GM12878 (cell line): Measurements from ENCODE around the gene HMX2. TPM values are rescaled to one million over a fixed set of nuclear protein-coding genes. Genes with fewer than 3 reads are reported as not detected.

ENCODE experiments used
- ATAC-seq: fragments of 200-7000 bp; cut with Tn5 transposase; 3 replicates; pipeline ENCODE4 v1.9.1; 2020; ENCODE audit warnings: mild to moderate bottlenecking, moderate library complexity
- BruUV-seq: library from RNA; stranded (reverse); fragments of 400-500 nt; replicated peaks from 2 replicates; lab custom pipeline; 2021; lab: Mats Ljungman, UMichigan
- CTCF ChIA-PET: fragments of 300-600 bp; sonication (Branson Sonifier 250); formaldehyde crosslinking; extraction: SDS; loops from one replicate; lab custom pipeline; 2021; ENCODE audit warnings: inconsistent platforms; lab: Yijun Ruan, JAX
- POLR2A ChIA-PET: fragments of 350-600 bp; formaldehyde crosslinking; extraction: SDS; loops from one replicate; lab custom pipeline; 2021; ENCODE audit warnings: inconsistent platforms; lab: Charles Lee
- RAD21 ChIA-PET: fragments of 300-600 bp; sonication (Branson Sonifier 250); formaldehyde crosslinking; loops from one replicate; lab custom pipeline; 2023; ENCODE audit warnings: antibody characterized with exemption; ENCODE audit not compliant: unreplicated experiment; lab: Charles Lee
- SMC1A ChIA-PET: fragments of 300-600 bp; sonication (Branson Sonifier 250); formaldehyde crosslinking; loops from one replicate; lab custom pipeline; 2023; ENCODE audit not compliant: unreplicated experiment, uncharacterized antibody; lab: Charles Lee
- DNase-seq: peaks from one replicate; pipeline ENCODE4 v3.0.0-alpha.2; 2011; ENCODE audit warnings: low read depth, low spot score
- FAIRE-seq: peaks from 3 replicates; lab custom pipeline; 2011; peaks lifted over from hg19 to GRCh38; lab: Jason Lieb, UNC
- H2AFZ ChIP-seq: 2 replicates; pipeline ENCODE4 v1.6.0; 2011; ENCODE audit warnings: low read depth, low read length, control low read depth; ENCODE audit not compliant: control insufficient read depth
- H3K27ac ChIP-seq: 2 replicates; pipeline ENCODE4 v1.5.1; 2011; ENCODE audit warnings: control low read depth; ENCODE audit not compliant: control insufficient read depth, insufficient read depth
- H3K27me3 ChIP-seq, 2 experiments: replicated peaks in 1 of 2; 2 replicates each; pipeline versions ENCODE4 v1.6.0 to v1.6.1; 2011; ENCODE audit warnings: low read length in 1 of 2; ENCODE audit not compliant: control insufficient read depth in 2 of 2, insufficient read depth in 2 of 2
- H3K36me3 ChIP-seq, 2 experiments: 2 replicates each; pipeline ENCODE4 v1.5.1; 2011; ENCODE audit warnings: low read length in 1 of 2; ENCODE audit not compliant: control insufficient read depth in 2 of 2, insufficient read depth in 2 of 2
- H3K4me1 ChIP-seq: 2 replicates; pipeline ENCODE4 v1.6.1; 2011; ENCODE audit warnings: mild to moderate bottlenecking, low read length, moderate library complexity, mixed read lengths; ENCODE audit not compliant: control insufficient read depth, insufficient read depth
- H3K4me2 ChIP-seq: 2 replicates; pipeline ENCODE4 v1.6.0; 2011; ENCODE audit warnings: control low read depth; ENCODE audit not compliant: control insufficient read depth, insufficient read depth
- H3K4me3 ChIP-seq: fragments of 200-600 bp; sonication (generic); 2 replicates; pipeline ENCODE4 v1.5.1; 2016
- H3K79me2 ChIP-seq: 2 replicates; pipeline ENCODE4 v1.6.0; 2011; ENCODE audit warnings: low read length; ENCODE audit not compliant: control insufficient read depth, insufficient read depth
- H3K9ac ChIP-seq: 2 replicates; pipeline ENCODE4 v1.8.0; 2011; ENCODE audit warnings: low read length, control low read depth, mixed read lengths; ENCODE audit not compliant: control insufficient read depth, insufficient read depth
- H3K9me3 ChIP-seq: replicated peaks from 3 replicates; pipeline ENCODE4 v1.5.1; 2011; ENCODE audit warnings: mild to moderate bottlenecking, low read length; ENCODE audit not compliant: control insufficient read depth, insufficient read depth
- H4K20me1 ChIP-seq: 2 replicates; pipeline ENCODE4 v1.6.0; 2011; ENCODE audit not compliant: control insufficient read depth, insufficient read depth
- CBX5 ChIP-seq: sonication (generic); IDR thresholded peaks from 2 replicates; pipeline ENCODE4 v1.6.1; 2016; ENCODE audit warnings: low read depth, moderate library complexity, mild to moderate bottlenecking, inconsistent platforms
- HDAC6 ChIP-seq: fragments of 200-600 bp; sonication (generic); IDR thresholded peaks from one replicate; pipeline ENCODE4 v1.8.0; 2017; ENCODE audit warnings: antibody characterized with exemption; ENCODE audit not compliant: unreplicated experiment
- RUNX3 ChIP-seq: IDR thresholded peaks from 2 replicates; pipeline ENCODE4 v1.6.1; 2012; ENCODE audit warnings: low read length, inconsistent platforms
- YY1 ChIP-seq: IDR thresholded peaks from 2 replicates; pipeline ENCODE4 v1.6.1; 2011; ENCODE audit warnings: low read depth, mild to moderate bottlenecking, low read length
- WGBS: methylation state at CpG from one replicate; pipeline ENCODE4 v1.1.6; 2016; ENCODE audit warnings: low lambda C conversion rate; ENCODE audit not compliant: insufficient replicate concordance, insufficient coverage; ENCODE audit errors: missing lambda C conversion rate; 5-methylcytosine and 5-hydroxymethylcytosine counted together
- in situ Hi-C: fragments of 300-500 bp; cut with MboI; formaldehyde crosslinking; loops from 9 replicates; pipeline ENCODE4 v1.14.3; 2018; ENCODE audit warnings: mixed read lengths
- intact Hi-C: fragments of 100-400 bp; cut with micrococcal nuclease; formaldehyde crosslinking; loops from one replicate; pipeline ENCODE4 v1.14.2; 2022; ENCODE audit not compliant: unreplicated experiment
- polyA plus RNA-seq, 11 experiments: library from polyadenylated mRNA; depleted of rRNA in 4 of 11; unstranded in 6 of 11; stranded (reverse) in 5 of 11; fragments of >200 nt; fragmentation: Nextera tagmentation in 4 of 11; fragmentation: Illumina TruSeq in 1 of 11; extraction: Ambion mirVana in 4 of 11; extraction: Trizol in 1 of 11; gene quantifications; 1 replicate in 1 of 11; 2 replicates in 10 of 11; pipeline versions ENCODE4 v1.2.1 to v1.2.3, GENCODE V29; 2011 to 2016; ENCODE audit warnings: inconsistent platforms in 2 of 11, missing spikeins in 2 of 11, low read depth in 1 of 11
- total RNA-seq, 4 experiments: library from RNA; depleted of rRNA in 3 of 4; stranded (reverse); fragments of >200 nt in 3 of 4; fragmentation: Illumina TruSeq in 1 of 4; extraction: Trizol in 1 of 4; gene quantifications; 2 replicates each; pipeline versions ENCODE4 v1.2.1 to v1.2.3, GENCODE V29; 2013 to 2021

HMX2 gene
- total and polyA plus RNA-seq, 10 of the 15 experiments (the other 5 are each of a cell fraction or from before 2014, with no cell fraction given), result 1.4 to 31.3 (median 16.8) TPM; not detected in 1

DNA sequence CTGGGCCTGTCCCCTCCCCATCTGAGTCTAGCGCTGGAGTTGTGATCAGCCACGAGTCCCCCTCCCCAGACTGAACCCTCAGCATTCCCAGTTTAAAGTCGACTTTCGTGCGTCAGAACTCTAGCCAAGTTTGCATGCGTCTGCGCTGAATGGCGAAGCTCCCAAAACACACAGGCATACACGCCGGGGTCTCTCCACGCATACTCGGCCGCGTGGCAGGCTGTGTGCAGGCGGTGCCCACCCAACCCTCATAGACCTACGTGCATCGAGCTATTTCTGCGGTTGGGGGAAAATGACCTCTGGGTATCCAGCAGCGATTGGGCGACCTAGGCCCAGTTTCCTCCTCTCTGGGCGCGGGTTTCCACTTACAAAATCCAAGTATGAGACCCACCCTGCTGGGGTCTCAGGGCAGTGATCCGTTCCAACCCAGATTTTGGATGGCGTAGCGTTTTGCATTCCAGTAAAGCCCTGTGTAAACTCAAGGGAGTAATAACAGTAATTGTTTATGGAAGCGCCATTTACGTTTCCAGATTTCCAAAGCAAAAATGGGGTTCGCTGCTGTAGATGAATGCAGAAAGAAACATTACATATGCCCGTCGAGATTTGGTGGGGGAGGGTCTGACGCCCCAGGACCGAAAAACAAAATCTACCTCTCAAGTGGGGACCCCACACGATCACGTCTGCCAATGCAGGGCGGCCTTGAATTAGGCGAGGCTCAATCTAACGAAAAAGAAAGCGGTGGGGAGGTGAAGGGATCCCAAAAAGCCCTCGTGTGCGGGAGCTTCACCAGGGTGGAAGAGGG is 14.2 kb upstream of the HMX2 start:
- no TSS peak for BruUV-seq
- peak overlapping the region; percentile 76; the same call in 1 of the 2 replicates for H2AFZ ChIP-seq
- H3K9me3 ChIP-seq, result no peaks in the 10 kb centered on the region; the same call in 2 of the 3 replicates
- H3K36me3 ChIP-seq, result no peaks in the 10 kb centered on the region; a peak in 1 of 4 replicates
- ChIA-PET CTCF (interaction anchor here (0.6 to 4.3 kb wide), 16 partner anchors 10 to 424 kb away, joined by 3 to 33 read pairs (median 3); partner anchors contain the start of gene BUB3), SMC1A (interaction anchor here (0.9 to 3.0 kb wide), 6 partner anchors 246 to 425 kb away, joined by 3 to 11 read pairs (median 4); no protein-coding TSS in a partner anchor), RAD21 (interaction anchor here (0.7 to 2.1 kb wide), 2 partner anchors 79 to 424 kb away, joined by 3 to 20 read pairs; no protein-coding TSS in a partner anchor)
- DNase-seq, result no peak
- peaks cover 7% of the 10 kb centered on the region for H3K4me1 ChIP-seq
- peak overlapping the region; percentile 13; the same call in 1 of the 2 replicates for H3K9ac ChIP-seq
- no peak overlapping the region for H3K27ac ChIP-seq
- WGBS, result 51% methylated on average over 39 of the region's 40 CpGs
- no peak for ATAC-seq
- TF ChIP-seq RUNX3 (no peak), HDAC6 (peak; percentile 8), YY1 (0 out of 2 replicates have a peak, but pooled peaks have one; percentile 6), CBX5 (no peak)
- TF ChIP-seq, all 136 proteins: peak for 2
- peaks cover 2 to 15% of the 10 kb centered on the region in 2 experiments; a peak in 3 of 4 replicates for H3K27me3 ChIP-seq
- H4K20me1 ChIP-seq, result no peaks in the 10 kb centered on the region
- intact Hi-C loops (loop anchor here (1.0 to 5.0 kb wide), 3 partner anchors 87 to 426 kb away; no protein-coding TSS in a partner anchor), in situ Hi-C loops (loop anchor here (5.0 kb wide), 2 partner anchors 419 to 834 kb away; no protein-coding TSS in a partner anchor)
- H3K4me2 ChIP-seq, result peak overlapping the region; percentile 91
- H3K79me2 ChIP-seq, result peaks cover 22% of the 10 kb centered on the region
- H3K4me3 ChIP-seq, result peak overlapping the region; percentile 86; the same call in 1 of the 2 replicates
- POLR2A ChIA-PET, result interaction anchor here (1.1 kb wide), 1 partner anchor 33 kb away, joined by 3 read pairs; no protein-coding TSS in a partner anchor
- FAIRE-seq, result no peak
